Mesenchymal stem cell (in vitro differentiated cells and primary cell): Measurements from ENCODE around the gene AMPH.

Experiments
- DNase-seq: peaks from one replicate; pipeline ENCODE4 v3.0.0-alpha.2; 2013
- H2AFZ ChIP-seq: one replicate; pipeline ENCODE4 v1.6.1; 2013; ENCODE audit warnings: low read depth, mild to moderate bottlenecking, control low read depth, inconsistent platforms, low read length, moderate library complexity
- H2AK5ac ChIP-seq: 2 replicates; pipeline ENCODE4 v1.6.1; 2013; ENCODE audit warnings: low read length, moderate library complexity, mild to moderate bottlenecking, inconsistent platforms; ENCODE audit not compliant: severe bottlenecking
- H2BK120ac ChIP-seq: one replicate; pipeline ENCODE4 v1.6.1; 2013; ENCODE audit warnings: low read depth, mild to moderate bottlenecking, inconsistent platforms, low read length, moderate library complexity
- H2BK12ac ChIP-seq, 2 experiments: one replicate each; pipeline ENCODE4 v1.6.1; 2013; ENCODE audit warnings: inconsistent platforms in 2 of 2, low read length in 2 of 2, mild to moderate bottlenecking in 2 of 2, moderate library complexity in 2 of 2, control low read depth in 1 of 2
- H2BK15ac ChIP-seq: one replicate; pipeline ENCODE4 v1.6.1; 2013; ENCODE audit warnings: mild to moderate bottlenecking, low read depth, inconsistent platforms; ENCODE audit not compliant: poor library complexity, severe bottlenecking
- H2BK5ac ChIP-seq: 2 replicates; pipeline ENCODE4 v1.6.1; 2013; ENCODE audit warnings: low read depth, mild to moderate bottlenecking, low read length, control low read depth, inconsistent platforms; ENCODE audit not compliant: poor library complexity, severe bottlenecking
- H3K14ac ChIP-seq, 2 experiments: one replicate each; pipeline ENCODE4 v1.6.1; 2013; ENCODE audit warnings: inconsistent platforms in 2 of 2, low read length in 2 of 2, control low read depth in 1 of 2, mild to moderate bottlenecking in 1 of 2, moderate library complexity in 1 of 2
- H3K18ac ChIP-seq, 2 experiments: one replicate each; pipeline ENCODE4 v1.6.1; 2013; ENCODE audit warnings: inconsistent platforms in 2 of 2, low read length in 2 of 2, control low read depth in 1 of 2, low read depth in 1 of 2, mild to moderate bottlenecking in 1 of 2
- H3K23ac ChIP-seq, 2 experiments: one replicate each; pipeline ENCODE4 v1.6.1; 2013; ENCODE audit warnings: inconsistent platforms in 2 of 2, low read length in 2 of 2, mild to moderate bottlenecking in 2 of 2, moderate library complexity in 2 of 2, control low read depth in 1 of 2
- H3K27ac ChIP-seq: 2 replicates; pipeline ENCODE4 v1.5.1; 2013; ENCODE audit warnings: mild to moderate bottlenecking, moderate library complexity, low read length, control low read depth, inconsistent platforms; ENCODE audit not compliant: poor library complexity, severe bottlenecking
- H3K27me3 ChIP-seq, 2 experiments: 2 replicates each; pipeline versions ENCODE4 v1.6.1 to v1.7.0; 2013; ENCODE audit warnings: low read length in 2 of 2, mild to moderate bottlenecking in 2 of 2, moderate library complexity in 2 of 2, control low read depth in 1 of 2, inconsistent platforms in 1 of 2; ENCODE audit not compliant: control insufficient read depth in 1 of 2, insufficient read depth in 1 of 2
- H3K36me3 ChIP-seq, 2 experiments: 2 replicates each; pipeline versions ENCODE4 v1.6.1 to v1.7.0; 2013; ENCODE audit warnings: low read length in 2 of 2, control low read depth in 1 of 2, inconsistent platforms in 1 of 2, low read depth in 1 of 2, mild to moderate bottlenecking in 1 of 2; ENCODE audit not compliant: insufficient read depth in 2 of 2, control insufficient read depth in 1 of 2
- H3K4ac ChIP-seq, 2 experiments: one replicate each; pipeline ENCODE4 v1.6.1; 2013; ENCODE audit warnings: inconsistent platforms in 2 of 2, low read length in 2 of 2, mild to moderate bottlenecking in 2 of 2, moderate library complexity in 2 of 2, control low read depth in 1 of 2, low read depth in 1 of 2
- H3K4me1 ChIP-seq: 2 replicates; pipeline ENCODE4 v1.6.1; 2013; ENCODE audit warnings: low read depth, low read length, control low read depth; ENCODE audit not compliant: control insufficient read depth, insufficient read depth
- H3K4me2 ChIP-seq: 2 replicates; pipeline ENCODE4 v1.6.1; 2013; ENCODE audit warnings: low read length, mild to moderate bottlenecking, inconsistent platforms; ENCODE audit not compliant: poor library complexity, severe bottlenecking
- H3K4me3 ChIP-seq, 2 experiments: 2 replicates each; pipeline versions ENCODE4 v1.5.1 to v1.7.0; 2013; ENCODE audit warnings: low read length in 2 of 2, mild to moderate bottlenecking in 2 of 2, control low read depth in 1 of 2, low read depth in 1 of 2; ENCODE audit not compliant: insufficient read depth in 1 of 2
- H3K79me1 ChIP-seq: replicated peaks from 2 replicates; pipeline ENCODE4 v1.6.1; 2013; ENCODE audit warnings: mild to moderate bottlenecking, control low read depth, low read length, inconsistent platforms; ENCODE audit not compliant: poor library complexity, severe bottlenecking
- H3K9ac ChIP-seq: 2 replicates; pipeline ENCODE4 v1.7.0; 2013; ENCODE audit warnings: mild to moderate bottlenecking, low read length, moderate library complexity
- H3K9me3 ChIP-seq: 2 replicates; pipeline ENCODE4 v1.7.0; 2013; ENCODE audit warnings: mild to moderate bottlenecking, low read length; ENCODE audit not compliant: control insufficient read depth
- H4K8ac ChIP-seq: one replicate; pipeline ENCODE4 v1.6.1; 2013; ENCODE audit warnings: inconsistent platforms, mild to moderate bottlenecking, low read length, moderate library complexity
- H4K91ac ChIP-seq: one replicate; pipeline ENCODE4 v1.6.1; 2013; ENCODE audit warnings: mild to moderate bottlenecking, low read length, inconsistent platforms
- WGBS: methylation state at CpG from one replicate; pipeline ENCODE4 v1.1.7; 2013; ENCODE audit warnings: mixed read lengths; 5-methylcytosine and 5-hydroxymethylcytosine counted together

The AMPH gene

GRCh38 chr7:38413784-38414183 lies 217.4 kb downstream of the AMPH start:
- H3K79me1 ChIP-seq, result no peaks in the 10 kb centered on the region
- no peak overlapping the region for H3K27ac ChIP-seq
- no peak overlapping the region for H2BK5ac ChIP-seq
- H2BK12ac ChIP-seq, result no peak overlapping the region
- H2AFZ ChIP-seq, result no peak overlapping the region
- 81% methylated on average over 3 of the region's 3 CpGs for WGBS
- H3K23ac ChIP-seq, result no peak overlapping the region
- no peaks in the 10 kb centered on the region for H3K27me3 ChIP-seq
- H3K4me1 ChIP-seq, result no peaks in the 10 kb centered on the region
- no peak overlapping the region for H3K9ac ChIP-seq
- no peak overlapping the region for H4K8ac ChIP-seq
- H2BK15ac ChIP-seq, result no peak overlapping the region
- H3K4me2 ChIP-seq, result no peak overlapping the region
- H3K4ac ChIP-seq, result no peak overlapping the region
- H3K36me3 ChIP-seq, result peaks cover 0 to 11% of the 10 kb centered on the region in 2 experiments
- no peak overlapping the region for H2AK5ac ChIP-seq
- no peak overlapping the region for H3K14ac ChIP-seq
- H3K9me3 ChIP-seq, result no peaks in the 10 kb centered on the region
- H4K91ac ChIP-seq, result no peak overlapping the region
- no peak for DNase-seq
- H3K18ac ChIP-seq, result no peak overlapping the region
- H3K4me3 ChIP-seq, result no peak overlapping the region
- H2BK120ac ChIP-seq, result no peak overlapping the region

GRCh38 chr7:38411404-38411803 lies 219.8 kb downstream of the AMPH start:
- Histone ChIP-seq H2BK15ac (no peak overlapping the region), H2AFZ (no peak overlapping the region)
- 42% methylated on average over 1 of the region's 1 CpG for WGBS

GRCh38 chr7:38410056-38410455 lies 221.1 kb downstream of the AMPH start:
- Histone ChIP-seq H3K23ac (no peak overlapping the region), H2AFZ (no peak overlapping the region), H3K9ac (no peak overlapping the region), H3K14ac (peak overlapping the region in 1 of 2 experiments; percentile 35), H4K8ac (no peak overlapping the region), H4K91ac (no peak overlapping the region), H3K4me2 (no peak overlapping the region), H3K4ac (no peak overlapping the region), H3K18ac (no peak overlapping the region), H3K36me3 (peaks cover 0 to 3% of the 10 kb centered on the region in 2 experiments), H3K27ac (no peak overlapping the region), H2BK120ac (no peak overlapping the region), H3K9me3 (peaks cover 4% of the 10 kb centered on the region), H2BK5ac (no peak overlapping the region), H3K27me3 (no peaks in the 10 kb centered on the region), H3K4me1 (no peaks in the 10 kb centered on the region), H2BK15ac (no peak overlapping the region), H3K79me1 (no peaks in the 10 kb centered on the region), H2BK12ac (no peak overlapping the region), H3K4me3 (no peak overlapping the region), H2AK5ac (no peak overlapping the region)
- 98% methylated on average over 2 of the region's 2 CpGs for WGBS
- DNase-seq, result no peak

More at GRCh38 chr7:38411404-38411803, 219.8 kb downstream of the AMPH start:
- Histone ChIP-seq H3K9me3 (no peaks in the 10 kb centered on the region), H2BK12ac (no peak overlapping the region), H2BK5ac (no peak overlapping the region), H3K4me3 (no peak overlapping the region), H3K4ac (no peak overlapping the region), H3K4me2 (no peak overlapping the region), H2AK5ac (no peak overlapping the region), H4K91ac (no peak overlapping the region), H2BK120ac (no peak overlapping the region), H3K36me3 (peaks cover 0 to 3% of the 10 kb centered on the region in 2 experiments), H3K27ac (no peak overlapping the region), H3K79me1 (no peaks in the 10 kb centered on the region), H3K9ac (no peak overlapping the region), H3K18ac (no peak overlapping the region), H3K14ac (no peak overlapping the region), H3K27me3 (no peaks in the 10 kb centered on the region), H3K4me1 (no peaks in the 10 kb centered on the region), H4K8ac (no peak overlapping the region), H3K23ac (no peak overlapping the region)
- DNase-seq, result no peak

GRCh38 chr7:38409531-38409930 lies 221.6 kb downstream of the AMPH start:
- no peak overlapping the region for H2AK5ac ChIP-seq
- H3K4me1 ChIP-seq, result no peaks in the 10 kb centered on the region
- no peaks in the 10 kb centered on the region for H3K27me3 ChIP-seq
- H4K91ac ChIP-seq, result no peak overlapping the region
- H2BK120ac ChIP-seq, result no peak overlapping the region
- no peak overlapping the region for H3K4me2 ChIP-seq
- H3K9ac ChIP-seq, result no peak overlapping the region
- no peak overlapping the region for H3K18ac ChIP-seq
- DNase-seq, result no peak
- H2BK5ac ChIP-seq, result no peak overlapping the region
- H4K8ac ChIP-seq, result no peak overlapping the region
- H3K36me3 ChIP-seq, result peaks cover 0 to 3% of the 10 kb centered on the region in 2 experiments
- no peak overlapping the region for H2AFZ ChIP-seq
- WGBS, result 97% methylated on average over 5 of the region's 6 CpGs
- peaks cover 7% of the 10 kb centered on the region for H3K9me3 ChIP-seq
- H2BK12ac ChIP-seq, result no peak overlapping the region
- H3K14ac ChIP-seq, result no peak overlapping the region
- H3K79me1 ChIP-seq, result no peaks in the 10 kb centered on the region
- no peak overlapping the region for H3K4me3 ChIP-seq
- H3K23ac ChIP-seq, result no peak overlapping the region
- H3K4ac ChIP-seq, result no peak overlapping the region
- no peak overlapping the region for H2BK15ac ChIP-seq
- H3K27ac ChIP-seq, result no peak overlapping the region
